CD14-positive monocyte (primary cell): Measurements from ENCODE around the gene TENT4B. TPM values are rescaled to one million over a fixed set of nuclear protein-coding genes. Genes with fewer than 3 reads are reported as not detected.

Experiments
- DNase-seq, 3 donors: peaks; one replicate each; pipeline ENCODE4 v3.0.0-alpha.2; 2011 to 2022
- H2AFZ ChIP-seq: 2 replicates; pipeline ENCODE4 v1.6.0; 2012; ENCODE audit warnings: mild to moderate bottlenecking, low read depth, low read length, inconsistent platforms; ENCODE audit not compliant: insufficient read depth, poor library complexity, severe bottlenecking
- H3K27ac ChIP-seq, 2 donors: 1 replicate in 1 of 2; 2 replicates in 1 of 2; pipeline ENCODE4 v1.5.1; 2012 to 2013; ENCODE audit warnings: low read length in 2 of 2, control low read depth in 1 of 2, inconsistent platforms in 1 of 2, low read depth in 1 of 2, mild to moderate bottlenecking in 1 of 2
- H3K27me3 ChIP-seq, 2 donors: one replicate each; pipeline versions ENCODE4 v1.6.0 to v1.6.1; 2011 to 2013; ENCODE audit warnings: low read length in 2 of 2; ENCODE audit not compliant: control insufficient read depth in 2 of 2, insufficient read depth in 2 of 2
- H3K36me3 ChIP-seq, 2 donors: replicated peaks in 1 of 2; 1 replicate in 1 of 2; 2 replicates in 1 of 2; pipeline versions ENCODE4 v1.5.1 to v1.6.1; 2012 to 2013; ENCODE audit warnings: low read length in 2 of 2, control low read depth in 1 of 2, inconsistent platforms in 1 of 2, mild to moderate bottlenecking in 1 of 2; ENCODE audit not compliant: insufficient read depth in 2 of 2, control insufficient read depth in 1 of 2
- H3K4me1 ChIP-seq, 2 donors: 1 replicate in 1 of 2; 2 replicates in 1 of 2; pipeline versions ENCODE4 v1.5.1 to v1.6.1; 2012 to 2013; ENCODE audit warnings: low read length in 2 of 2, control low read depth in 1 of 2, inconsistent platforms in 1 of 2, mild to moderate bottlenecking in 1 of 2, moderate library complexity in 1 of 2; ENCODE audit not compliant: insufficient read depth in 2 of 2, control insufficient read depth in 1 of 2
- H3K4me2 ChIP-seq: replicated peaks from 2 replicates; pipeline ENCODE3; 2012; ENCODE audit warnings: low read length, moderate library complexity, mild to moderate bottlenecking; ENCODE audit not compliant: poor library complexity, severe bottlenecking; ENCODE audit errors: extremely low read depth
- H3K4me3 ChIP-seq, 3 experiments: fragments of 200-600 bp in 1 of 3; sonication (generic) in 1 of 3; replicated peaks in 1 of 3; 1 replicate in 2 of 3; 2 replicates in 1 of 3; pipeline ENCODE4 v1.5.1; 2011 to 2013; ENCODE audit warnings: low read length in 3 of 3, mild to moderate bottlenecking in 3 of 3, control low read depth in 2 of 3, low read depth in 2 of 3, inconsistent platforms in 1 of 3, moderate library complexity in 1 of 3
- H3K79me2 ChIP-seq: 2 replicates; pipeline ENCODE4 v1.6.0; 2012; ENCODE audit warnings: mild to moderate bottlenecking, control low read depth, inconsistent platforms, low read length, moderate library complexity; ENCODE audit not compliant: insufficient read depth
- H3K9ac ChIP-seq: 2 replicates; pipeline ENCODE4 v1.6.0; 2017; ENCODE audit warnings: low read length, mild to moderate bottlenecking; ENCODE audit not compliant: insufficient read depth, poor library complexity, severe bottlenecking
- H3K9me3 ChIP-seq, 2 donors: replicated peaks in 1 of 2; 1 replicate in 1 of 2; 2 replicates in 1 of 2; pipeline versions ENCODE4 v1.5.1 to v1.6.1; 2012 to 2013; ENCODE audit warnings: low read length in 2 of 2, control low read depth in 1 of 2; ENCODE audit not compliant: control insufficient read depth in 1 of 2, insufficient read depth in 1 of 2
- H4K20me1 ChIP-seq: 2 replicates; pipeline ENCODE4 v1.6.0; 2012; ENCODE audit warnings: mild to moderate bottlenecking, low read length, control low read depth, moderate library complexity; ENCODE audit not compliant: insufficient read depth
- H3K27ac Mint-ChIP-seq, 7 donors: one replicate each; pipeline ENCODE4 v1.8.0; 2020; ENCODE audit warnings: mild to moderate bottlenecking in 7 of 7, mixed read lengths in 7 of 7, moderate library complexity in 6 of 7, inconsistent platforms in 2 of 7
- H3K27me3 Mint-ChIP-seq, 3 donors: one replicate each; pipeline ENCODE4 v1.8.0; 2021 to 2022; ENCODE audit warnings: low read depth in 3 of 3, mild to moderate bottlenecking in 3 of 3, mixed read lengths in 3 of 3, moderate library complexity in 3 of 3, inconsistent platforms in 1 of 3
- H3K36me3 Mint-ChIP-seq, 2 donors: one replicate each; pipeline ENCODE4 v1.8.0; 2020; ENCODE audit warnings: mixed read lengths in 2 of 2, inconsistent platforms in 1 of 2, mild to moderate bottlenecking in 1 of 2
- H3K4me1 Mint-ChIP-seq: one replicate; pipeline ENCODE4 v1.8.0; 2020; ENCODE audit warnings: mild to moderate bottlenecking, mixed read lengths
- H3K4me3 Mint-ChIP-seq, 2 donors: one replicate each; pipeline ENCODE4 v1.8.0; 2020; ENCODE audit warnings: mild to moderate bottlenecking in 2 of 2, mixed read lengths in 2 of 2, moderate library complexity in 1 of 2
- H3K9me3 Mint-ChIP-seq, 7 donors: one replicate each; pipeline ENCODE4 v1.8.0; 2020 to 2022; ENCODE audit warnings: mixed read lengths in 7 of 7, mild to moderate bottlenecking in 6 of 7, moderate library complexity in 6 of 7, inconsistent platforms in 2 of 7
- WGBS: methylation state at CpG from one replicate; pipeline ENCODE4 v1.1.5; 2013; ENCODE audit warnings: missing lambda C conversion rate; ENCODE audit not compliant: insufficient coverage; 5-methylcytosine and 5-hydroxymethylcytosine counted together
- intact Hi-C, 2 donors: fragments of 100-400 bp; cut with micrococcal nuclease; formaldehyde crosslinking; loops; one replicate each; pipeline versions ENCODE4 v1.15.0 to v1.15.1; 2023
- polyA plus RNA-seq, 3 donors: library from polyadenylated mRNA; depleted of rRNA in 1 of 3; unstranded in 2 of 3; stranded (reverse) in 1 of 3; fragments of 300-500 nt in 2 of 3; fragments of >200 nt in 1 of 3; fragmentation: Illumina TruSeq in 2 of 3; gene quantifications; 1 replicate in 2 of 3; 2 replicates in 1 of 3; pipeline ENCODE4 v1.2.3, GENCODE V29; 2012 to 2021
- TF ChIP-seq, protein P1 (sequence below): fragments of 200-600 bp; IDR thresholded peaks from one replicate; pipeline ENCODE4 v1.8.0; 2022; ENCODE audit warnings: antibody characterized with exemption, mild to moderate bottlenecking

The TENT4B gene
- polyA plus RNA-seq, 3 donors = 1.4 to 9.0 (median 1.7) TPM

DNA sequence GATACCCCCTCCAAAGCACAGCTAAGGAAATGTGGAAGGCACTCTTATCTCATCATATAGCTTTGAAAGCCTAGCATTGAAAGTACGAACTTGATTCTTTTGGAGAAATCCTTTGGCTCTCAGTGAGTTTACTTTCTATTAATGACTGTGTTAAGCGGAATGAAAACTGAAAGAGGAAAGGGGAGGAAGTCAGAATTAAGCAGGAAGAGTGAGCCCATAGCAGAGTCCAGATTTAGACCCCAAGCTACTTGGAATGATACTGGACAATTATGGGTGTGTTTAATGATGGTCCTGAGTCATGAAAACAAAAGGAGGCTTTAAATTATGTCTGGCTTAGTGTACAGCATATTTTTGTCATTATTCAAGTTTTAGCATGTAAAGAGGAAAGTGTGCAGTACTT is 42.2 kb downstream of the TENT4B start:
- peaks cover 0 to 3% (median 0%) of the 10 kb centered on the region in 7 donors for H3K9me3 Mint-ChIP-seq
- peaks cover 21 to 34% of the 10 kb centered on the region in 2 donors for H3K4me1 ChIP-seq
- H3K27ac Mint-ChIP-seq = peak overlapping the region in 4 of 7 donors; percentile 35 to 84 (median 54)
- no peaks in the 10 kb centered on the region for H3K36me3 ChIP-seq
- no peaks in the 10 kb centered on the region for H3K9me3 ChIP-seq
- intact Hi-C loops = no loop called here
- H3K9ac ChIP-seq = no peak overlapping the region
- peaks cover 62% of the 10 kb centered on the region for H3K4me1 Mint-ChIP-seq
- no peaks in the 10 kb centered on the region for H3K27me3 Mint-ChIP-seq
- no peaks in the 10 kb centered on the region for H3K27me3 ChIP-seq
- peaks cover 96% of the 10 kb centered on the region for H3K79me2 ChIP-seq
- no peak overlapping the region for H2AFZ ChIP-seq
- WGBS = 20% methylated on average over 2 of the region's 2 CpGs
- H3K4me3 ChIP-seq = peak overlapping the region in 1 of 3 experiments; percentile 18
- H3K4me2 ChIP-seq = peak overlapping the region; percentile 39
- DNase-seq = peak in 1 of 3 donors; percentile 14
- H3K36me3 Mint-ChIP-seq = peaks cover 8% of the 10 kb centered on the region in 2 donors
- H4K20me1 ChIP-seq = peaks cover 96% of the 10 kb centered on the region
- H3K27ac ChIP-seq = peak overlapping the region in 1 of 2 donors; percentile 66
- TF ChIP-seq, protein P1, sequence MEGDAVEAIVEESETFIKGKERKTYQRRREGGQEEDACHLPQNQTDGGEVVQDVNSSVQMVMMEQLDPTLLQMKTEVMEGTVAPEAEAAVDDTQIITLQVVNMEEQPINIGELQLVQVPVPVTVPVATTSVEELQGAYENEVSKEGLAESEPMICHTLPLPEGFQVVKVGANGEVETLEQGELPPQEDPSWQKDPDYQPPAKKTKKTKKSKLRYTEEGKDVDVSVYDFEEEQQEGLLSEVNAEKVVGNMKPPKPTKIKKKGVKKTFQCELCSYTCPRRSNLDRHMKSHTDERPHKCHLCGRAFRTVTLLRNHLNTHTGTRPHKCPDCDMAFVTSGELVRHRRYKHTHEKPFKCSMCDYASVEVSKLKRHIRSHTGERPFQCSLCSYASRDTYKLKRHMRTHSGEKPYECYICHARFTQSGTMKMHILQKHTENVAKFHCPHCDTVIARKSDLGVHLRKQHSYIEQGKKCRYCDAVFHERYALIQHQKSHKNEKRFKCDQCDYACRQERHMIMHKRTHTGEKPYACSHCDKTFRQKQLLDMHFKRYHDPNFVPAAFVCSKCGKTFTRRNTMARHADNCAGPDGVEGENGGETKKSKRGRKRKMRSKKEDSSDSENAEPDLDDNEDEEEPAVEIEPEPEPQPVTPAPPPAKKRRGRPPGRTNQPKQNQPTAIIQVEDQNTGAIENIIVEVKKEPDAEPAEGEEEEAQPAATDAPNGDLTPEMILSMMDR = no peak
- peak overlapping the region; percentile 31 to 51 for H3K4me3 Mint-ChIP-seq

DNA sequence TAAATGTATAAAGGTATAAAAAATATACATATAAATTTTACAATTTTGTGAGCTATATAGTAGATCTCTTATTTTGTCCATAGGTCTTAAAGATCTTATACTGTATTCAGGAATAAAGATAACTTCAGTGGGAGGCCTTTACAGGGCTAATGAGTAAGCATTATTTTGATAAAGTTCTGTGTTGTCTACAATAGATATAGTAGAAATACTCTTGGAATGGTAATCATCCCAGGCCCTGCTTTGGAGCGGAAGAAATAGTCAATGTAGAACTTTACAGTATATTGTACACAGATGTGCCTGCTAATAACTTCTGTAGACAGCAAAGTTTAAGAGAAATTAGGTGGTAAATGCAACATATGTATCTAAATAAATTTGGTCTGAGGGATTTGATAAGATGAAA is 42.6 kb downstream of the TENT4B start:
- Histone ChIP-seq H3K36me3 (no peaks in the 10 kb centered on the region), H3K27ac (no peak overlapping the region), H3K9me3 (no peaks in the 10 kb centered on the region), H4K20me1 (peaks cover 93% of the 10 kb centered on the region), H3K79me2 (peaks cover 96% of the 10 kb centered on the region), H3K4me3 (no peak overlapping the region), H3K4me2 (peak overlapping the region; percentile 39), H3K9ac (no peak overlapping the region), H3K27me3 (no peaks in the 10 kb centered on the region), H3K4me1 (peaks cover 21 to 34% of the 10 kb centered on the region in 2 donors), H2AFZ (no peak overlapping the region)
- peaks cover 6 to 8% of the 10 kb centered on the region in 2 donors for H3K36me3 Mint-ChIP-seq
- no CpG with 5 or more reads among the region's 1 CpG for WGBS
- no peaks in the 10 kb centered on the region for H3K27me3 Mint-ChIP-seq
- H3K4me1 Mint-ChIP-seq = peaks cover 65% of the 10 kb centered on the region
- intact Hi-C loops = no loop called here
- no peak overlapping the region for H3K4me3 Mint-ChIP-seq
- H3K27ac Mint-ChIP-seq = peak overlapping the region in 1 of 7 donors; percentile 5
- TF ChIP-seq, protein P1 = no peak
- peaks cover 0 to 3% (median 0%) of the 10 kb centered on the region in 7 donors for H3K9me3 Mint-ChIP-seq
- no peak for DNase-seq
